ENCODE measurements around the gene NAALADL1.
A peak's percentile ranks its signal among the peaks of the same experiment; 100 is the strongest.

The NAALADL1 gene

DNA sequence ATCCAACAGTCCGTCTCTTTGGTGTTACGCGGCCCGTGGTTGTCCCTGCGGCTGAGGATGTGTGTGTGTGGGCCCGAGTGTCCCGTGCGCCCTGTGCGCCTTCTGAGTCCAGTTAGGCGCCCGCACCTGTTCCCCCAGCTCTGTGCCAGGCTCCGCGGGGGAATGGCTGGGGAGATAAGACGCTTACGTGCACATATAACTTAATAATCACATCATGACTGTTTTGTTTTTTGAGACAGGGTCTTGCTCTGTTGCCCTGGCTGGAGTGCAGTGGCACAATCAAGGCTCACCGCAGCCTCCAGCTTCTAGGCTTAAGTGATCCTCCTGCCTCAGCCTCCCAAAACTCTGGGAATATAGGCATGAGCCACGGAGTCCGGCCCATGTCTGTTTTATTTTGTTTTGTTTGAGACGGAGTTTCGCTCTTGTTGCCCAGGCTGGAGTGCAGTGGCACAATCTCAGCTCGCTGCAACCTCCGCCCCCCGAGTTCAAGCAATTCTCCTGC lies 43.6 kb downstream of the NAALADL1 start:
- Histone ChIP-seq H2BK12ac (ENCODE audit: low read length) (no peak overlapping the region), H3K36me3 (ENCODE audit: control insufficient read depth in 1 of 2, insufficient read depth in 2 of 2, low read length in 2 of 2) (peaks cover 11 to 12% of the 10 kb centered on the region in 2 experiments), H3K9ac (ENCODE audit: low read length) (peak overlapping the region; percentile 71), H3K27me3 (ENCODE audit: insufficient read depth, low read length) (no peaks in the 10 kb centered on the region), H3K9me3 (ENCODE audit: insufficient read depth, low read depth, low read length) (no peaks in the 10 kb centered on the region), H2BK120ac (ENCODE audit: insufficient read depth, low read length, poor library complexity) (no peak overlapping the region), H4K12ac (ENCODE audit: low read depth, low read length) (peak overlapping the region; percentile 57), H3K4me3 (ENCODE audit: low read depth, low read length) (peak overlapping the region; percentile 82), H3K27ac (ENCODE audit: low read depth, low read length) (peak overlapping the region; percentile 94), H2AK5ac (ENCODE audit: low read length) (no peak overlapping the region), H3K4ac (ENCODE audit: low read depth, low read length) (peak overlapping the region; percentile 13), H3K79me1 (ENCODE audit: low read length) (peaks cover 8% of the 10 kb centered on the region), H3K14ac (ENCODE audit: low read length) (peak overlapping the region; percentile 50), H2AFZ (ENCODE audit: insufficient read depth, low read length, poor library complexity) (no peak overlapping the region), H3K18ac (ENCODE audit: low read length) (peak overlapping the region; percentile 48), H2BK5ac (ENCODE audit: low read depth, low read length, poor library complexity) (peak overlapping the region; percentile 25), H3K4me1 (ENCODE audit: control insufficient read depth in 1 of 2, insufficient read depth in 2 of 2, low read length in 2 of 2) (peaks cover 4 to 6% of the 10 kb centered on the region in 2 experiments), H3K4me2 (ENCODE audit: low read length) (peak overlapping the region; percentile 87), H4K8ac (ENCODE audit: low read depth, low read length) (peak overlapping the region; percentile 100), H3K79me2 (ENCODE audit: control insufficient read depth, insufficient read depth, low read length, poor library complexity) (peaks cover 9% of the 10 kb centered on the region), H3K23ac (ENCODE audit: low read length) (no peak overlapping the region), H4K91ac (ENCODE audit: low read depth, low read length) (peak overlapping the region; percentile 67)
- WGBS (ENCODE audit: extremely low coverage, insufficient coverage, insufficient read length): no CpG with 5 or more reads among the region's 23 CpGs
- peak; percentile 15 to 46 for DNase-seq

DNA sequence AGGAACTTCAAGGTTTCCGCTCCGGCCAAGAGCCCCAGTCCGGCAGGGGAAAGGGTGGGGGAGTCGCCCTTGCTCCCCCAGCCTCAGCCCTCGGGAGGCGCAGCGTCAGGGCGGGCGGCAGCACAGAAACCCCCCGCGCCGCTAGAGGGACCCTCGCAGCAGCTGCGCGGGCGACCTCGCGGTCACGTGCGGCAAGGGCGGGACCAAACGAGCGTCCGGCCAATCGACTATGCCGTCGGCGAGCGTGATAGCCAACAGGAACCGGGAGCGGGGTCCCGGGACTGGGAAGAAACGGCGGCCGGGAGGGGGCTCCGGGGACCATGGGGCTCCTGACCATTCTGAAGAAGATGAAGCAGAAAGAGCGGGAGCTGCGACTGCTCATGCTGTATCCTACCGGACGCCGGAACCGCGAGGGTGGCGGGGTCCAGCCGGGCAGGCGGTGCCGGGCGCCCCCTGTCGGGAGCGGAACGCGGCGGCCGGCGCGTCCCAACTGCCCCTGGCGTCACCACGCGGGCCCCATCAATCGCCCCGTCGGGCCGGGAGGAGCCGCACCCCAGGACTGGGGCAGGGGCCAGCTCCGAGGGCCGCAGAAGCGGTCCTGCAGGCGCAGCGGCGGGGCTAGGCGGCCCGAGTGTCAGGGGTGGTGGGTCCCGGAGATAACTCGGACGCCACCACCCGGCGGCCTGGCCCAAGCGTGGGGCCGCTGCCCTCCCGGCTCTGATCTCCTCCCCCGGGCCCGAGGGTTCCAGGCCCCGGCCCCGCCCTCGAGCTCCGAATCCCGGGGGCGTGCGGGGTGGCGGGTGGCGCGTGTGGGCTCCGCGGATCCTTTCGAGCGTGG lies 44.2 kb downstream of the NAALADL1 start, which contains the start of gene ARL2:
Gene ARL2 (plus strand): TSS at position 273 of the 838 bp plus-strand sequence. CDS start 48 bp downstream, at position 321.
- Histone ChIP-seq H2BK12ac (ENCODE audit: low read length) (peak within 1 kb of the TSS; percentile 79), H3K9me3 (ENCODE audit: insufficient read depth, low read depth, low read length) (no peaks in the 10 kb centered on the region), H3K14ac (ENCODE audit: low read length) (peak within 1 kb of the TSS; percentile 100), H3K79me2 (ENCODE audit: control insufficient read depth, insufficient read depth, low read length, poor library complexity) (peaks cover 9% of the 10 kb centered on the region), H2BK5ac (ENCODE audit: low read depth, low read length, poor library complexity) (peak within 1 kb of the TSS; percentile 86), H4K91ac (ENCODE audit: low read depth, low read length) (peak within 1 kb of the TSS; percentile 98), H2AK5ac (ENCODE audit: low read length) (peak within 1 kb of the TSS; percentile 88), H3K79me1 (ENCODE audit: low read length) (peaks cover 8% of the 10 kb centered on the region), H3K4me3 (ENCODE audit: low read depth, low read length) (peak within 1 kb of the TSS; percentile 82), H4K12ac (ENCODE audit: low read depth, low read length) (peak within 1 kb of the TSS; percentile 100), H3K9ac (ENCODE audit: low read length) (peak within 1 kb of the TSS; percentile 79), H2AFZ (ENCODE audit: insufficient read depth, low read length, poor library complexity) (peak within 1 kb of the TSS; percentile 100), H3K4ac (ENCODE audit: low read depth, low read length) (peak within 1 kb of the TSS; percentile 94), H3K23ac (ENCODE audit: low read length) (no peak within 1 kb of the TSS), H3K36me3 (ENCODE audit: control insufficient read depth in 1 of 2, insufficient read depth in 2 of 2, low read length in 2 of 2) (peaks cover 9 to 12% of the 10 kb centered on the region in 2 experiments), H3K18ac (ENCODE audit: low read length) (peak within 1 kb of the TSS; percentile 99), H3K27me3 (ENCODE audit: insufficient read depth, low read length) (no peaks in the 10 kb centered on the region), H3K4me1 (ENCODE audit: control insufficient read depth in 1 of 2, insufficient read depth in 2 of 2, low read length in 2 of 2) (peaks cover 4 to 6% of the 10 kb centered on the region in 2 experiments), H3K4me2 (ENCODE audit: low read length) (peak within 1 kb of the TSS; percentile 87), H3K27ac (ENCODE audit: low read depth, low read length) (peak within 1 kb of the TSS; percentile 94), H2BK120ac (ENCODE audit: insufficient read depth, low read length, poor library complexity) (peak within 1 kb of the TSS; percentile 97), H4K8ac (ENCODE audit: low read depth, low read length) (peak within 1 kb of the TSS; percentile 100)
- WGBS (ENCODE audit: extremely low coverage, insufficient coverage, insufficient read length): no CpG with 5 or more reads among the region's 96 CpGs
- peak; percentile 77 to 86 for DNase-seq

DNA sequence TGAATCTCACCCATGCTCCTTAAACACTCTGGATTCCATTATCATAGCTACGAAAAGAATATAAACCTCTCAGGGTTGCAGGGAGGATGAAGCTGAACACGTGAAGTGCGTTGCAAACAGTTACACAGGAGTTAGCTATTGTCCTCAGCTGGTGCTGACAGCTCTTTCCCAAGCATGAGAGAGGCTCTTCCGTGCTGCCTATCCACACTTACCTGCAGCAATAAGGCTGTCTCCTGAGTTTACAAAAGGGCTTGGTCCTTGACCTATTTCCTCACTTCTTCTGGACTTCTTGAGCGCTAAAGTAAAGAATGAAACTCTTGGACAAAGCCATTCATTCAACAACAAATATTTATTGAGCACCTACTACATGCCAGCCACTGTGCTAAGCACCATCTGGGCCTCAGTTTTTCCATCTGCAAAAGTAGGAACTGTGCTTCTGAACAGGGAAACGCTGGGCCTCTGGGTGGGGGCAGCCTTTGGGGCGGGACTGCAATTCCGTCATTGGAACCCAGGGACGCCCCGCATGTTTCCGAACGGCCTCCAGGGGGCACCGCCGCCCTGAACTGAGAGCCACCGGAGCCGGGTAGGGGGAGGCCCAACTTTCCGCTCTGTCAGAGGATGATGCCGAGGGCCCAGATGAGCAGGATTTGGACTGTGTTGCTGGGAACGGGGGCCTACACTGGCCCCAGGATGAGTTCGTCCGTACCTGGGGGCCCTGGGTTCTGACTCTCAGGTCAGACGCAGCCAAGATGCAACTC lies 45.0 kb downstream of the NAALADL1 start:
- peak overlapping the region; percentile 100 for H3K14ac ChIP-seq (ENCODE audit: low read length)
- peak overlapping the region; percentile 87 for H3K4me2 ChIP-seq (ENCODE audit: low read length)
- H2BK120ac ChIP-seq (ENCODE audit: insufficient read depth, low read length, poor library complexity): peak overlapping the region; percentile 97
- no peaks in the 10 kb centered on the region for H3K27me3 ChIP-seq (ENCODE audit: insufficient read depth, low read length)
- H3K36me3 ChIP-seq (ENCODE audit: control insufficient read depth in 1 of 2, insufficient read depth in 2 of 2, low read length in 2 of 2): peaks cover 4 to 5% of the 10 kb centered on the region in 2 experiments
- H3K9ac ChIP-seq (ENCODE audit: low read length): peak overlapping the region; percentile 78
- H3K79me1 ChIP-seq (ENCODE audit: low read length): peaks cover 8% of the 10 kb centered on the region
- no CpG with 5 or more reads among the region's 22 CpGs for WGBS (ENCODE audit: extremely low coverage, insufficient coverage, insufficient read length)
- peaks cover 4 to 6% of the 10 kb centered on the region in 2 experiments for H3K4me1 ChIP-seq (ENCODE audit: control insufficient read depth in 1 of 2, insufficient read depth in 2 of 2, low read length in 2 of 2)
- H4K8ac ChIP-seq (ENCODE audit: low read depth, low read length): peak overlapping the region; percentile 100
- H3K4ac ChIP-seq (ENCODE audit: low read depth, low read length): peak overlapping the region; percentile 94
- H3K79me2 ChIP-seq (ENCODE audit: control insufficient read depth, insufficient read depth, low read length, poor library complexity): peaks cover 9% of the 10 kb centered on the region
- H2AFZ ChIP-seq (ENCODE audit: insufficient read depth, low read length, poor library complexity): peak overlapping the region; percentile 100
- DNase-seq: peak; percentile 87 to 92
- no peaks in the 10 kb centered on the region for H3K9me3 ChIP-seq (ENCODE audit: insufficient read depth, low read depth, low read length)
- peak overlapping the region; percentile 86 for H2BK5ac ChIP-seq (ENCODE audit: low read depth, low read length, poor library complexity)
- peak overlapping the region; percentile 88 for H2AK5ac ChIP-seq (ENCODE audit: low read length)
- H3K23ac ChIP-seq (ENCODE audit: low read length): no peak overlapping the region
- peak overlapping the region; percentile 98 for H4K91ac ChIP-seq (ENCODE audit: low read depth, low read length)
- H4K12ac ChIP-seq (ENCODE audit: low read depth, low read length): peak overlapping the region; percentile 100
- peak overlapping the region; percentile 94 for H3K27ac ChIP-seq (ENCODE audit: low read depth, low read length)
- H3K4me3 ChIP-seq (ENCODE audit: low read depth, low read length): peak overlapping the region; percentile 82
- peak overlapping the region; percentile 79 for H2BK12ac ChIP-seq (ENCODE audit: low read length)
- peak overlapping the region; percentile 99 for H3K18ac ChIP-seq (ENCODE audit: low read length)

DNA sequence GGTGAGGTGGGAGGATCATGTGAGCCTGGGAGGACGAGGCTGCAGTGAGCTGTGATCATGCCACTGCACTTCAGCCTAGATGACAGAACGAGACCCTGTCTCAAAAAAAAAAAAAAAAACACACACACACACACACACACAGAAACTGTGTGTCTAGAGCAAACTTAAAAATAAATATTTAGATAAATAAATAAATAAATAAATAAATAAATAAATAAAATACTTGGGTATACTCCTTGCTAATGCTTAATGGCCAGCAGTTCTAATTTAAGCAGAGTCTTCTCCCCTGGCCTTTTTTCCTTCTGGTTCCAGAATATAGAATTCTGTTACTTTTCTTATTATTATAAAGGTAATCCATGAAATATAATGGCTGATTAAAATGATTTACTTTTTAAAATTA lies 49.5 kb downstream of the NAALADL1 start:
- Histone ChIP-seq H3K27ac (ENCODE audit: low read depth, low read length) (no peak overlapping the region), H2AFZ (ENCODE audit: insufficient read depth, low read length, poor library complexity) (no peak overlapping the region), H4K91ac (ENCODE audit: low read depth, low read length) (no peak overlapping the region), H3K18ac (ENCODE audit: low read length) (no peak overlapping the region), H3K14ac (ENCODE audit: low read length) (no peak overlapping the region), H3K4me3 (ENCODE audit: low read depth, low read length) (no peak overlapping the region), H4K12ac (ENCODE audit: low read depth, low read length) (no peak overlapping the region), H3K4me2 (ENCODE audit: low read length) (no peak overlapping the region), H3K27me3 (ENCODE audit: insufficient read depth, low read length) (no peaks in the 10 kb centered on the region), H3K9me3 (ENCODE audit: insufficient read depth, low read depth, low read length) (no peaks in the 10 kb centered on the region), H3K23ac (ENCODE audit: low read length) (no peak overlapping the region), H3K79me2 (ENCODE audit: control insufficient read depth, insufficient read depth, low read length, poor library complexity) (peaks cover 3% of the 10 kb centered on the region), H2BK5ac (ENCODE audit: low read depth, low read length, poor library complexity) (no peak overlapping the region), H2BK120ac (ENCODE audit: insufficient read depth, low read length, poor library complexity) (no peak overlapping the region), H3K79me1 (ENCODE audit: low read length) (peaks cover 4% of the 10 kb centered on the region), H4K8ac (ENCODE audit: low read depth, low read length) (no peak overlapping the region), H3K9ac (ENCODE audit: low read length) (no peak overlapping the region), H3K4ac (ENCODE audit: low read depth, low read length) (no peak overlapping the region), H2AK5ac (ENCODE audit: low read length) (no peak overlapping the region), H2BK12ac (ENCODE audit: low read length) (no peak overlapping the region), H3K4me1 (ENCODE audit: control insufficient read depth in 1 of 2, insufficient read depth in 2 of 2, low read length in 2 of 2) (peaks cover 4 to 6% of the 10 kb centered on the region in 2 experiments), H3K36me3 (ENCODE audit: control insufficient read depth in 1 of 2, insufficient read depth in 2 of 2, low read length in 2 of 2) (no peaks in the 10 kb centered on the region)
- WGBS (ENCODE audit: extremely low coverage, insufficient coverage, insufficient read length): no CpG with 5 or more reads among the region's 2 CpGs
- DNase-seq: no peak

Measured in trophoblast cell (in vitro differentiated cells and primary cell).